Measurements from ENCODE around the gene CDR2. TPM values are rescaled to one million over a fixed set of nuclear protein-coding genes. Genes with fewer than 3 reads are reported as not detected.

The CDR2 gene
- total and polyA plus RNA-seq, 5 donors = 7.2 to 19.2 (median 9.7) TPM

DNA sequence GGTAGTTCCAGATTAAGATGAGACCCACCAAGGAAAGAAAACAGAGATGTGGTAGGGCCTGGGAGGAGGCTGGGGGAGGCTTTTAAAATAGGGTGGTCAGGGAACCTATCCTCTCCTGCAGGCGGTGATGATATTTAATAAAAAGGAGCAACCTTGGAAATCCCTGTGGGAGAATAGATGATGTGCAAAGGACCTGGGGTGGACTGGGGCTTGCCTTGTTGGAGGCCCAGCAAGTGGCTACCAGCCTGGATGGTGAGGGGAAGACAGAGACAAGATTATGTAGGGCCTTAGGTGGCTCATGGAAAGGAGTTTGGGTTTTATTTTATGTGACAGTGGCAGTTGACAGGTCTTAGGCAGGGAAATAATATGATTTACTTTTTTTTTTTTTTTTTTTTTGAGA, 75.4 kb downstream of the CDR2 start:
- no peaks in the 10 kb centered on the region for H3K9me3 ChIP-seq (ENCODE audit: control insufficient read depth, low read length)
- H3K27ac ChIP-seq (ENCODE audit: low read length) = no peak overlapping the region
- no peaks in the 10 kb centered on the region for H3K27me3 ChIP-seq (ENCODE audit: control insufficient read depth, insufficient read depth)
- DNase-seq = no peak
- no peak for ATAC-seq
- no peak overlapping the region for H3K4me3 ChIP-seq (ENCODE audit: low read length)
- 93% methylated on average over 1 of the region's 1 CpG for WGBS
- intact Hi-C loops (cut with DNase I) = loop anchor here (2.0 to 10.0 kb wide), 4 partner anchors 92 to 294 kb away; partner anchors contain the start of genes EEF2K (in 1 of the 4), MOSMO (in 1 of the 4) and PDZD9 (in 1 of the 4)
- peaks cover 2% of the 10 kb centered on the region for H3K4me1 ChIP-seq (ENCODE audit: control insufficient read depth, insufficient read depth, low read length)

DNA sequence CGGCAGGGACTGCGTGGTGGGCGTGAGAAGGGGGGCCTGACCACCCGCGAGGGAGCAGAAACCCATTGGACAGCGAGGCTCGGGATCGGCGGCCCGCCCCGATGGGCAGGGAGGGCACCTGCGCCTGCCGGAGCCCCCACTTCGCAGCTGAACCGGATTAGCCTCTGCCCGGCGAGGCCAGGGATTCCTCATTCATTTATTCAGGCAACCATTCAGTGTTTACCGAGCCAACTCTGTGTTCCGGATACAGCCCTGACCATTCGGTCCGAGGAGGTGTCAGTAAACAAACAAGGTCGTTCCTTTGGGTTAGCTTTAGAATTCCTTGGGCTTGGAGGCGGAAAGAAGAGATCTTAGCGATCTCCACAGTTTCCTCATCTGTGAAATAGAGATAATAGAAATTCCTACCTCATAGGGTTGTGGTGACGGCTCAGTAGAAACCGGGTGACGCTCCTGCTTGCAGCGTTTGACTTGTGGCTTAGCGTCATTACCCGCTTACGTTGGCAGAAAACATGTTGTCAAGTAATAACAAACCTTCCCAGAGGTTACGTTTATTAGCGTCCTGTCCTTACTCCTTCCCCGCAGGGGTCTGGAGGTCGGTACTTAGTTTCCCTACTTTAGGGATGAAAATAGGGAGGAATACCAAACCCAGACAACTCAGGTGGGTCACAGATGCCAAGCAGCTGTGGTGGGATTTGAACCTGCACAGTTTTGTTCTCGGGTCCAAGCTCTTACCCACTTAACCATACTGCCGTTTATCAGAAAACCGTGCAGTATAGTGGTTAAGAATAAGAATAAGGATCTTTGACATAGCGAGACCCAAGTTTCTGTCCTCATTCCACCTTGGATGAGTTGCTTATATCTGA, 76.3 kb downstream of the CDR2 start:
- ATAC-seq = peak; percentile 72 to 77
- H3K27ac ChIP-seq (ENCODE audit: low read length) = peak overlapping the region; percentile 33
- no peaks in the 10 kb centered on the region for H3K9me3 ChIP-seq (ENCODE audit: control insufficient read depth, low read length)
- peaks cover 2% of the 10 kb centered on the region for H3K4me1 ChIP-seq (ENCODE audit: control insufficient read depth, insufficient read depth, low read length)
- peak overlapping the region; percentile 50 for H3K4me3 ChIP-seq (ENCODE audit: low read length)
- intact Hi-C loops (cut with DNase I) = loop anchor here (2.0 to 10.0 kb wide), 4 partner anchors 91 to 293 kb away; partner anchors contain the start of genes EEF2K (in 1 of the 4), MOSMO (in 1 of the 4) and PDZD9 (in 1 of the 4)
- peak; percentile 62 to 86 (median 85) for DNase-seq
- WGBS = under 1% methylated on average over 39 of the region's 39 CpGs
- H3K27me3 ChIP-seq (ENCODE audit: control insufficient read depth, insufficient read depth) = no peaks in the 10 kb centered on the region

DNA sequence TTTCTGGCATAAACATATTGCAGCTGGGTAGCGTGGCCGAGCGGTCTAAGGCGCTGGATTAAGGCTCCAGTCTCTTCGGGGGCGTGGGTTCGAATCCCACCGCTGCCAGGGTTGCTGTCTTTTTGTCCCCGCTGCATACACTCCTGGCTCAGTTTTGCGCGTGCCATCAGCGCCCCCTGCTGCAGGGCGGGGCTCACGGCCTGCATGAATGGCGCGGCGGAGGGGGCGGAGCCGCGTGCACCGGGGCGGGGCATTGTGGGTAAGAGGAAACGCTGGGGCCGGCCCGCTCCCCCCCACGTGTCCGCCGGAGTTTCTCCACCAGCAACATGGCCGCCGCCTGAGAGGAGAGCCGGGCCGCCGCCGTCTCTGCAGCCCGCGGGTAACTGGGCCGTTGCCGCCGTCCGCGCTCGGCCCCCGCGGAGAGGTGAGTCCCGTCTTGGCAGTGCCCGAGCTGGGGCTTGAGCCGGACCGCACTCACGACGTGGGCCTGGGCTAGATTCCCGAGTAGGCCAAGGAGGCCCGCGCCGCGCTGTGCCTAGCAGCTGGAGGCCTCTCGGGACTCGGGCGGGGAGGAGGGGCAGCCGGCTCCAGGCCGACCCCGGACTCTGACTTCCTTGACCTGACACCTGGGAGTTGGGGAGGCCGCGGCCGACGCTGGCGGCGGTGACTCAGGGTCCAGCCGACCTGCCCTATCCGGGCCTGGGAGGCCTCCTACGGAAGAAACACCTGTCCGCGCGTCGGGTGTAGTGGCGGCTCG, 77.1 kb downstream of the CDR2 start, which contains the start of gene POLR3E:
TSS of gene POLR3E (plus strand) at position 296 of the 757 bp plus-strand sequence. CDS start 5,560 bp downstream, outside the sequence.
- H3K27me3 ChIP-seq (ENCODE audit: control insufficient read depth, insufficient read depth) = no peaks in the 10 kb centered on the region
- H3K4me3 ChIP-seq (ENCODE audit: low read length) = peak within 1 kb of the TSS; percentile 89
- no peaks in the 10 kb centered on the region for H3K9me3 ChIP-seq (ENCODE audit: control insufficient read depth, low read length)
- peaks cover 2% of the 10 kb centered on the region for H3K4me1 ChIP-seq (ENCODE audit: control insufficient read depth, insufficient read depth, low read length)
- ATAC-seq (peak; percentile 96 to 97), DNase-seq (peak; percentile 99 to 100 (median 100))
- peak within 1 kb of the TSS; percentile 33 for H3K27ac ChIP-seq (ENCODE audit: low read length)
- under 1% methylated on average over 76 of the region's 76 CpGs for WGBS
- intact Hi-C loops (cut with DNase I) = loop anchor here (5.0 to 10.0 kb wide), 3 partner anchors 90 to 292 kb away; partner anchors contain the start of genes EEF2K (in 1 of the 4), MOSMO (in 1 of the 4) and PDZD9 (in 1 of the 4)

DNA sequence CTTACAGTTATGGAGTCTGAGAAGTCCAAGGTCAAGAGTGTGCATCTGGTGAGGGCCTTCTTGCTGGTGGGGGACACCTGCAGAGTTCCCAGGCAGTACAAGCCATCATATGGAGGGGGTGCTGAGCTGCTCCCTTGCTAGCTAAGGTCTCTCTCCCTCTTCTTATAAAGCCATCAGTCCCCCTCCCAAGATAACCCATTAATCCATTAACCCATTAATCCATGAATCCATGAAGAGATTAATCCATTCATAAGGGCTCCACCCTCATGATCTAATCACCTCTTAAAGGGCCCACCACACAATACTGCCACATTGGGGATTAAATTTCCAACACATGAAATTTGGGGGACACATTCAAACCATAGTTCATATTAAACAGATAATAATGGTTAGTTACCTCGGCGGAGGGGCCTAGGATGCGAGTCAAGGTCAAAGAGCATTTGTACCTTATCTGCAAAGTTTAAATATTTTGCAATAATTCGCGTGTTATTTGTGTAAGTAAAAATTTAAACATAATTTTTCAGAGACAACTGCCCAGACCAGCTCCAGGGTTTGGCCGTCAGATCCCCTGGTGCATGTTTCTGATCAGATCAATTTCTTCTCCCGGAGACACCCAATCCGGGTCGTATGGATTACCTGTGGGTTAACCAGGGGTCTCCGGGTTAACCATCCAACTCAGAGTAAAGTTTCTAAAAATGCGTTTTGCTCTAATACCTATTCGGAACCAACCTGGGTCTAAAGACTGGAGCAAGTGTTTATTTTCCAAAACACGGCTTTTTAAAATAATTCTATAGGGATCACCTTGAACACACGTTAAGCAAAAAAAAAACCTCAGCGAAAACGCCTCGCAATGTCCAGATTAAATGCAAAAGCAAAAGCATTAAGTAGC, 78.0 kb downstream of the CDR2 start:
- ATAC-seq = no peak
- DNase-seq = no peak
- peak overlapping the region; percentile 89 for H3K4me3 ChIP-seq (ENCODE audit: low read length)
- no peaks in the 10 kb centered on the region for H3K9me3 ChIP-seq (ENCODE audit: control insufficient read depth, low read length)
- peaks cover 2% of the 10 kb centered on the region for H3K4me1 ChIP-seq (ENCODE audit: control insufficient read depth, insufficient read depth, low read length)
- WGBS = 4% methylated on average over 17 of the region's 17 CpGs
- no peaks in the 10 kb centered on the region for H3K27me3 ChIP-seq (ENCODE audit: control insufficient read depth, insufficient read depth)
- H3K27ac ChIP-seq (ENCODE audit: low read length) = no peak overlapping the region
- intact Hi-C loops (cut with DNase I) = loop anchor here (5.0 to 10.0 kb wide), 3 partner anchors 89 to 292 kb away; partner anchors contain the start of genes EEF2K (in 1 of the 4), MOSMO (in 1 of the 4) and PDZD9 (in 1 of the 4)

Other genes with a start within 250 kb of the CDR2 start
- gene SDR42E2, start 212.1 kb downstream of the CDR2 start, total RNA-seq = under 1 TPM in 1 of 4 donors, not detected in 3; 0.09 TPM
- gene SDR42E2, start 212.1 kb downstream of the CDR2 start, polyA plus RNA-seq = not detected
- gene EEF2K, start 168.3 kb downstream of the CDR2 start, total RNA-seq = 10 to 100 TPM; 28.1 to 38.3 (median 31.4) TPM
- 15.0 TPM for gene EEF2K, start 168.3 kb downstream of the CDR2 start, polyA plus RNA-seq
- 10 to 100 TPM; 27.9 to 33.5 (median 33.0) TPM for gene POLR3E, start 77.2 kb downstream of the CDR2 start, total RNA-seq
- 15.4 TPM for gene POLR3E, start 77.2 kb downstream of the CDR2 start, polyA plus RNA-seq
- gene NPIPB5, start 136.3 kb upstream of the CDR2 start, total RNA-seq = 10 to 100 TPM; 43.8 to 99.1 (median 65.0) TPM
- 52.8 TPM for gene NPIPB5, start 136.3 kb upstream of the CDR2 start, polyA plus RNA-seq

Measured in right cardiac atrium (tissue), 5 donors.